Measurements from ENCODE around the gene NAGLU.

The NAGLU gene

GRCh38 chr17:42565523-42566214, 29.6 kb downstream of the NAGLU start:
- Histone ChIP-seq H3K36me3 (ENCODE audit: control insufficient read depth, insufficient read depth, low read length) (peaks cover 27% of the 10 kb centered on the region), H3K9me3 (ENCODE audit: control insufficient read depth, insufficient read depth, low read length) (no peaks in the 10 kb centered on the region), H3K4me3 (ENCODE audit: low read length) (no peak overlapping the region), H3K27ac (ENCODE audit: low read length) (no peak overlapping the region), H3K4me1 (ENCODE audit: control insufficient read depth, insufficient read depth, low read length) (peaks cover 3% of the 10 kb centered on the region; the same call in 1 of the 2 replicates), H3K27me3 (ENCODE audit: control insufficient read depth, insufficient read depth, low read length) (no peaks in the 10 kb centered on the region)
- WGBS (ENCODE audit: insufficient coverage, insufficient read length), result no CpG with 5 or more reads among the region's 16 CpGs
- DNase-seq (ENCODE audit: low read depth, low spot score), result no peak

DNA sequence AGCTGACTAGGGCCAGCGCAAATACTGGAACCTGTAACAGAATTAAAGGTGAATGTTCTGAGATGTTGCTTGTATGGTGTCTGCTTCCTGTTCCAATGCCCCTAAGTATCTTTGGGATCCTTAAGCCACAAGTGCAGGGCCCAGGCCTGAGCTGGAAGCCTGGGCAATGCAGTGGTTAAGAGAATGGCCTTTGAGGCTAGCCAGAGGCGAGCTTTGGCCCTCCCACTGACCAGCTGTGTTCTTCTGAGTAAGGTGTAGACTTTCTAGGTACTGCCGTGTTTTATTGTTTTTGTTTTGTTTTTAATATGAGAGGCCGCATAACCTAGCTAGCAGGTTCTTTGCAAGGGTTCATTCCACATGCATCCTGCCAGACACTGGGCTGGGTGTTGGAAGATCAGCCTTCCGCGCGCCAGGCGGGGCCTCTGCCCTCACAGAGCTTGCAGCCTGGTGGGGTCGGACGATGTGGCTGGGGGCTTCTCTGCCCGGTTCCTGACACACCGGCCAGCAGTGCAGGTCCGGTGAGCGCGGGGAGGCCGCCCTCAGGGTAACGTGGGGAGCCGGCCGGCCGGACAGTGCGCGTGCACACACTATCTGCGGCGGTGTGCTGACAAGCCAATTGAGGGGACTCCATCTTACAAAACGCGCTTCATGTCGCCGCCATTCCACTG, 30.3 kb downstream of the NAGLU start:
- no peak for DNase-seq (ENCODE audit: low read depth, low spot score)
- no peaks in the 10 kb centered on the region for H3K27me3 ChIP-seq (ENCODE audit: control insufficient read depth, insufficient read depth, low read length)
- H3K27ac ChIP-seq (ENCODE audit: low read length), result no peak overlapping the region
- H3K9me3 ChIP-seq (ENCODE audit: control insufficient read depth, insufficient read depth, low read length), result no peaks in the 10 kb centered on the region
- peak overlapping the region; percentile 20; the same call in 1 of the 2 replicates for H3K4me3 ChIP-seq (ENCODE audit: low read length)
- no CpG with 5 or more reads among the region's 28 CpGs for WGBS (ENCODE audit: insufficient coverage, insufficient read length)
- peaks cover 29% of the 10 kb centered on the region for H3K36me3 ChIP-seq (ENCODE audit: control insufficient read depth, insufficient read depth, low read length)
- peaks cover 3% of the 10 kb centered on the region; the same call in 1 of the 2 replicates for H3K4me1 ChIP-seq (ENCODE audit: control insufficient read depth, insufficient read depth, low read length)

DNA sequence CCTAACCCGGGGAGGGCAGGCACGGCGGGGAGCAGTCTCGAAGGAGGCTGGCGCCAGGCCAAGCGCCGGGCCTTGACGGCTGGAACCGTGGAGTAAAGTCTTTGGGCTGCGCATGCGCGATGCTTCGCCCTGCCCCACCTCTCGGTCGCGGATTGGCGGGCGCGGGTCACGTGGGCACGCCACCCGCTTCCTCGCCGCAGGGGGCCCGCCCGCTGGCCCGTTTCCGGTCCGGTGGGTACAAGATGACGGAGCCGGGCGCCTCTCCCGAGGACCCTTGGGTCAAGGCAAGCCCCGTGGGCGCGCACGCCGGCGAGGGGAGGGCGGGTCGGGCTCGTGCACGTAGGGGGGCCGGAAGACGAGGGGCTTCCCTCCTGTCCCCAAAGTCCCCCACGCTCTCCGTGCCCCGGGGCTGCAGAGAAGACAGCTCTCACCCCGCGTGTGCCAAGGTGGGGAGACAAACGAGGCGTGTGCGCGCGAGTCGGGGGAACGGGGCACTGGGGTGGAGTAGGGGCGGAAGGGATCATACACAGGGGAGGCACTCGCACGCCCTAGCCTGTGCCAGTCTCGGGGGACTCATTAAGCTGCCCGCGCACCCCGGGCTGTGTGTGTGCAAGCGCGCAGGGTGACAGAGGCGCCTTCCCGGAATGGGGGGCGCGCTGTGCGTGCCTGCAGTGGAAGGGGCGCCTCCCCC, 31.0 kb downstream of the NAGLU start, which contains the start of gene MLX:
MLX (plus strand) TSS at position 218 of the 691 bp plus-strand sequence; CDS start at position 243, 25 bp downstream.
- Histone ChIP-seq H3K4me3 (ENCODE audit: low read length) (peak within 1 kb of the TSS; percentile 76), H3K4me1 (ENCODE audit: control insufficient read depth, insufficient read depth, low read length) (peaks cover 3% of the 10 kb centered on the region; the same call in 1 of the 2 replicates), H3K27me3 (ENCODE audit: control insufficient read depth, insufficient read depth, low read length) (no peaks in the 10 kb centered on the region), H3K36me3 (ENCODE audit: control insufficient read depth, insufficient read depth, low read length) (peaks cover 36% of the 10 kb centered on the region), H3K9me3 (ENCODE audit: control insufficient read depth, insufficient read depth, low read length) (no peaks in the 10 kb centered on the region), H3K27ac (ENCODE audit: low read length) (no peak within 1 kb of the TSS)
- no CpG with 5 or more reads among the region's 72 CpGs for WGBS (ENCODE audit: insufficient coverage, insufficient read length)
- DNase-seq (ENCODE audit: low read depth, low spot score), result no peak

GRCh38 chr17:42568341-42569111, 32.5 kb downstream of the NAGLU start:
- Histone ChIP-seq H3K4me3 (ENCODE audit: low read length) (no peak overlapping the region), H3K27ac (ENCODE audit: low read length) (no peak overlapping the region), H3K9me3 (ENCODE audit: control insufficient read depth, insufficient read depth, low read length) (no peaks in the 10 kb centered on the region), H3K36me3 (ENCODE audit: control insufficient read depth, insufficient read depth, low read length) (peaks cover 45% of the 10 kb centered on the region), H3K27me3 (ENCODE audit: control insufficient read depth, insufficient read depth, low read length) (no peaks in the 10 kb centered on the region), H3K4me1 (ENCODE audit: control insufficient read depth, insufficient read depth, low read length) (no peaks in the 10 kb centered on the region)
- no CpG with 5 or more reads among the region's 14 CpGs for WGBS (ENCODE audit: insufficient coverage, insufficient read length)
- DNase-seq (ENCODE audit: low read depth, low spot score), result no peak

DNA sequence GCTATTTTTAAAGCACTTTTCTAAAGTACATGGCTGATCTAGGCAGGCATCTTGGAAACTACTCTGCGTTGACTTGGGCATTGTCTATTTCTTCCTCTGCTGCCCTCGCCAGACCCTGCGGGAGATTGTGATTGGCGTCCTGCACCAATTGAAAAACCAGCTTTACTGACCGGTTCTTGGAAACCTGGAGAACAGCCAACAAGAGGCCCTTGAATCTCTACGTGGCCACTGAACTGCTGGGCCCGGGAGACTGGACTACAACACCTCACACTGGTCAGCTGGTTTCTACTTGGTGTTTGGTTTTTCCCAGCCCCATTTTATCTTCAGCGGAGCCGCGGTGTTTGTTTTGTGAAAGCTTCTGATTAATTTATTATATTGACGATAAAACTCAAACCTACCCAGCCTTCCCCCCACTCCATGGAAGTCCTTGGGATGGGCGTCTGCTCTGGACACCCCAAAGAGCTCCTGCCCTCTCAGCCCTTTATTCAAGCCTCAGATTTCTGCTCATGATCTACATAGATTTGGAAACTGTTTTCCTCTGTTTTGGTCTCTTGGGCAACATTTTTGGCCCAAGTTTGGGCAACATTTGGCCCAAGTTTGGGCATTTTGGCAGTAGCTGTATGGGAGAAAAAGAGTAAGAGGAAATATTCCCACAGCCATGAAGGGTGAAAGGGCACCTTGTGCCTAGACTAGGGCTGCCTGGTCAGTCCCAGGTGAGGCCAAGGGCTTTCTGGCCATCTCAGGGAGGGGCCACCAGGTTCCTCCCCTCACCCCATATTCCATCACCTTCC, 35.6 kb downstream of the NAGLU start:
- Histone ChIP-seq H3K36me3 (ENCODE audit: control insufficient read depth, insufficient read depth, low read length) (peaks cover 40% of the 10 kb centered on the region), H3K9me3 (ENCODE audit: control insufficient read depth, insufficient read depth, low read length) (no peaks in the 10 kb centered on the region), H3K27me3 (ENCODE audit: control insufficient read depth, insufficient read depth, low read length) (no peaks in the 10 kb centered on the region), H3K4me3 (ENCODE audit: low read length) (no peak overlapping the region), H3K27ac (ENCODE audit: low read length) (no peak overlapping the region), H3K4me1 (ENCODE audit: control insufficient read depth, insufficient read depth, low read length) (no peaks in the 10 kb centered on the region)
- no peak for DNase-seq (ENCODE audit: low read depth, low spot score)
- WGBS (ENCODE audit: insufficient coverage, insufficient read length), result no CpG with 5 or more reads among the region's 12 CpGs

- Histone ChIP-seq H3K27ac (ENCODE audit: low read length) (no peak overlapping the region), H3K4me3 (ENCODE audit: low read length) (no peak overlapping the region), H3K36me3 (ENCODE audit: control insufficient read depth, insufficient read depth, low read length) (peaks cover 40% of the 10 kb centered on the region), H3K4me1 (ENCODE audit: control insufficient read depth, insufficient read depth, low read length) (no peaks in the 10 kb centered on the region), H3K27me3 (ENCODE audit: control insufficient read depth, insufficient read depth, low read length) (no peaks in the 10 kb centered on the region), H3K9me3 (ENCODE audit: control insufficient read depth, insufficient read depth, low read length) (no peaks in the 10 kb centered on the region)
- DNase-seq (ENCODE audit: low read depth, low spot score), result no peak
- WGBS (ENCODE audit: insufficient coverage, insufficient read length), result no CpG with 5 or more reads among the region's 4 CpGs
Measured at GRCh38 chr17:42573095-42573494, 37.1 kb downstream of the NAGLU start.

- no CpG with 5 or more reads among the region's 3 CpGs for WGBS (ENCODE audit: insufficient coverage, insufficient read length)
Measured at GRCh38 chr17:42574463-42574862, 38.4 kb downstream of the NAGLU start.

DNA sequence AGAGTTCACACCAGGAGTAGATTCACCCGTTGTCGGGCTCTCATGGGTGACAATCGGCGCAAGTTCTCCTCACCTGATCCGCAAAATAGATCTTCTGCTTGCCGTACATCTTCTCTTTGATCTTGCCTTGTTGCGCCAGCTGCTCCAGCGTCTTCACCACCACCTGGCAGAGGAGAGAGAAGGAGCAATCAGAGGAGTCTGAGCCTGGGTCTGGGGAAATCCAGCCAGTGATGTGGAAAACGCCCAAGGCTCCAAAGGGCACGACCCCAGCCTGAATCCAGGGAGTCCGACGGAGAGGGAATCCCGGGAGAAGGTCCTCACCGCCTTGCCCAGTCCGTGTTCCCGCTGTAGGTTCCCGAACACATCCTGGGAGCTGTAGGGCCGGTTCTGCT, 41.1 kb downstream of the NAGLU start:
- Histone ChIP-seq H3K27me3 (ENCODE audit: control insufficient read depth, insufficient read depth, low read length) (no peaks in the 10 kb centered on the region), H3K9me3 (ENCODE audit: control insufficient read depth, insufficient read depth, low read length) (no peaks in the 10 kb centered on the region), H3K4me3 (ENCODE audit: low read length) (peak overlapping the region; percentile 93), H3K36me3 (ENCODE audit: control insufficient read depth, insufficient read depth, low read length) (peaks cover 19% of the 10 kb centered on the region), H3K4me1 (ENCODE audit: control insufficient read depth, insufficient read depth, low read length) (no peaks in the 10 kb centered on the region), H3K27ac (ENCODE audit: low read length) (no peak overlapping the region)
- no peak for DNase-seq (ENCODE audit: low read depth, low spot score)
- WGBS (ENCODE audit: insufficient coverage, insufficient read length), result no CpG with 5 or more reads among the region's 18 CpGs

More at GRCh38 chr17:42574463-42574862, 38.4 kb downstream of the NAGLU start:
- H3K4me3 ChIP-seq (ENCODE audit: low read length), result no peak overlapping the region
- H3K9me3 ChIP-seq (ENCODE audit: control insufficient read depth, insufficient read depth, low read length), result no peaks in the 10 kb centered on the region
- no peaks in the 10 kb centered on the region for H3K27me3 ChIP-seq (ENCODE audit: control insufficient read depth, insufficient read depth, low read length)
- H3K36me3 ChIP-seq (ENCODE audit: control insufficient read depth, insufficient read depth, low read length), result peaks cover 31% of the 10 kb centered on the region
- H3K4me1 ChIP-seq (ENCODE audit: control insufficient read depth, insufficient read depth, low read length), result no peaks in the 10 kb centered on the region
- H3K27ac ChIP-seq (ENCODE audit: low read length), result no peak overlapping the region
- no peak for DNase-seq (ENCODE audit: low read depth, low spot score)

- Histone ChIP-seq H3K9me3 (ENCODE audit: control insufficient read depth, insufficient read depth, low read length) (no peaks in the 10 kb centered on the region), H3K4me1 (ENCODE audit: control insufficient read depth, insufficient read depth, low read length) (no peaks in the 10 kb centered on the region), H3K36me3 (ENCODE audit: control insufficient read depth, insufficient read depth, low read length) (peaks cover 23% of the 10 kb centered on the region), H3K27me3 (ENCODE audit: control insufficient read depth, insufficient read depth, low read length) (no peaks in the 10 kb centered on the region), H3K27ac (ENCODE audit: low read length) (no peak within 1 kb of the TSS), H3K4me3 (ENCODE audit: low read length) (peak within 1 kb of the TSS; percentile 93)
- DNase-seq (ENCODE audit: low read depth, low spot score), result peak; percentile 86
- WGBS (ENCODE audit: insufficient coverage, insufficient read length), result no CpG with 5 or more reads among the region's 52 CpGs
Measured at GRCh38 chr17:42577532-42578281, 41.7 kb downstream of the NAGLU start, which contains the start of gene PSMC3IP. TSS of gene PSMC3IP (minus strand) at chr17:42577729. CDS start at chr17:42577686, 43 bp downstream.
